Measurements from ENCODE around the gene LTF.
A peak's percentile ranks its signal among the peaks of the same experiment; 100 is the strongest.

LTF gene

DNA sequence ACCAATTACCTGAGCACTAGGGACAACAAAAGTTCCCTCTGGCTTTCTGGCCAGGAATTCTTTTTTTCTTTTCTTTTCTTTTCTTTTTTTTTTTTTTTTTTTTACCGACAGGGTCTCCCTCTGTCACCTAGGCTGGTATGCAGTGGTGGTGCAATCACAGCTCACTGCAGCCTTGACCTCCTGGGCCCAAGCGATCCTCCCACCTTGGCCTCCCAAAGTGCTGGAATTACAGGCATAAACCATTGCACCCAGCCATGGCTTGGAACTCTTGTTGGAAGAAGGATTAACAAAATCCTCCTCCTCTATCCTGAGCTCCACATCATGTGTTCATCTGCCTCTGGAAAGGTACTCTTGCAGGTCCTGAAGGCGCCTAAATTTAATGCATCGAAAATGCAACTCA is 2.9 kb upstream of the LTF start:
- no peak for DNase-seq

DNA sequence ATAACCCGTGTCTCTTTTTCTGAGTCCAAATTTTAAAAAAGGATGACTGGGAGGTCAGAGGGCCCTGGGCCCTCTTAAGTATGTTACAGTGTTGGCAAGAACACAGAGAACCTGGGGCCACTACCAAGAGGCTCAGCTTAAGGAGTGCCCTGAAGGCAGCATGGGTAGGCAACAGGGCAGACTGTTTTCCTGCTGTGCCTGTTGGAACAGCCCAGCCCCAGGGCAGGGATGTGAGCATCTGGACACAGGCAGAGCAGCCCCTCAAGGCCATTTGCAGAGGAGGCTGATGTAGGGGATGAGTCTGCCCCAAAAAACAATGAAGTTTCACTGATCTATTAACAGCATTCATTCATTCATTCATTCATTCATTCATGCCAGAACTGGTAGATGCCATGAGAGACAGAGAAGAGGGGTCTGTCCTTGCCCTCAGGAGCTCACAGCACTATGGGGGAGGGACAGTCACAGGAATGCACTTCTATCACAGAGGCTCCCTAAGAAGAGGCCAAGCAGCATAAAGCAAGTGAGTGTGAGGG is 2.2 kb upstream of the LTF start:
- DNase-seq, result no peak

DNA sequence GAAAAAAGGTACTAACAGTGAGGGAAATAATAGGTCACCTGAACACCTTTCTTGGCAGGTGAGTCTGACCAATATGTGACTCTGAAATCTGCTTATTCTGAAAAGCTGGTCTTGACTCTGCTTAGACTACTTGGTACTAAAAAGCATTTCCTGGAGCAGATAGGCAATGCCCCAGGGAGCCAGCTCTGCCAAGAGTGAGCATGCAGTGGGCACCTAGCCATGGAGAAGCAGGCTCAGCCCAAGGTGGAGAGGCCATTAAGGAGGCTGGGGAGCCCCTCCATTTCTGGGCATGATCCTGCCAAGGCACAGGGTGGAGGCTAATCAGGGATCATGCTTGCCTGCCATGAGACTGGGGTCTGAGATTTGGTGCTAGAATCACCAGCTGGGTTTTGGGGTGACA is 1.6 kb upstream of the LTF start:
- DNase-seq, result no peak

DNA sequence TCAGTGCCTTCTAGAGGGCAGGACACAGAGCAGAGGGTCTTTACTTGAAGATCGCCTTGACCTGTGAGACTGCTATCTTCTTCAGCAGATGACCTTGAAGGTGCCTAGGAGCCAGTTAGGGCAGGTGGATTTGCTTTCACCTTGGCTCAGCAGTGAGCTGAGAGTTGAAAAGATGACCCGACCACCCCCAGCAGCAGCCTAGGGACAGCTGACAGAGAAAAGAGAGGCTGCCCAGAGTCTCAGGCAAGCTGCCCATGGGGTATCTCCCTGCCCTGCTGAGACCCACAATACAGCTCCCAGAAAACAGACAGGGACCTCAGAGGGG is 453 bp upstream of the LTF start:
- no peak for DNase-seq

DNA sequence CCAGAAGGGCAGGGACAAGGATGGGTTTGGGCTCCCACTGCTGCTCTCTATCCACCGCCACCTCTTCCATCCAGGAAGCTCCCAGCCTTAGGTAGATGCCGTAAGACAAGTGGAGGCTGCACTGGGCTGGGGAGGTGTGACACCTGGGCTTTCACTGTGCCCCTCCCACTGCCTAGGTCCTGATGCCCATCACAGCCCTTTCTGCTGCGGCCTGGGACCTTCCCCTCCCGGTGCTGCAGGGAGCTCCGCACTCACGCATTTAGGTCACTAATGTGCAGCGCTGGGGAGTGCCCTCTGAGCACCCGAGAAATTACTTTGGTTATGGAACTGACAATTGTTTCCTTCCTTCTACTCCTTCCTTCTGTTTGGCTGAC is 850 bp downstream of the LTF start:
- DNase-seq, result no peak

DNA sequence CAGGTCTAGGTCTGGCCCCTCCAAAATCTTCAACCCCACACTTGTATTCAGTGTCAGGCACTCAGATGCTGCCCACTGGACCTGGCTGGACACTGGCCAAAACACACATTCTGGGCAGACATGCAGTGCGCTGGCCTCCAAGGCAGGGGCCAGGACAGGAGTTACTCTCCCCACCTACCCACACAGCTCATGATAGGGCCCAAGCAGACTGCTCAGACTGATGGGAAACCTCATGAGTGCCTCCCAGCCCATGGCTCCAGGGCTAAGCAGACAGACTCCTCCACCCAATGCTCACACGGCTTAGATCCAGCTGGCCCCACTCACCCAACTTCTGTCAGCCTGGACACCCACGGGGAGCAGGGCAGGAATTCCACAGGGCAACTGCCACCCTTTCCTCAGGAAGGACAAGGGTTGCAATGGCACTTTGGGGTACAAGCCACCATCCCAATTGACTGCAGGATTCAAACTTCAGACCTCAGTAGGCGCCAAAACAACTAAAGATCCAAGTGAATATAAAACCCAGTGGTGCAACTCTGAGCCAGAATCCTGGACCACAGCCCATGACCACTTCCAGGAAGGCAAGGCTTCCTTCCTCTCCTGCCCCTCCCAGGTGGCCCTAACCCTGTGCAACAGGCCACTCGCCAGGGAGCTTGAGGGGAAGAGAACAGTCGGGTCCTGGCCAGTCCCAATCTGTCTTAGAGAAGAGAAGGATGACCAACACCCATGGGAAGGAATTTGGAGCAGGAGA is 1.4 kb downstream of the LTF start:
- DNase-seq, result no peak

DNA sequence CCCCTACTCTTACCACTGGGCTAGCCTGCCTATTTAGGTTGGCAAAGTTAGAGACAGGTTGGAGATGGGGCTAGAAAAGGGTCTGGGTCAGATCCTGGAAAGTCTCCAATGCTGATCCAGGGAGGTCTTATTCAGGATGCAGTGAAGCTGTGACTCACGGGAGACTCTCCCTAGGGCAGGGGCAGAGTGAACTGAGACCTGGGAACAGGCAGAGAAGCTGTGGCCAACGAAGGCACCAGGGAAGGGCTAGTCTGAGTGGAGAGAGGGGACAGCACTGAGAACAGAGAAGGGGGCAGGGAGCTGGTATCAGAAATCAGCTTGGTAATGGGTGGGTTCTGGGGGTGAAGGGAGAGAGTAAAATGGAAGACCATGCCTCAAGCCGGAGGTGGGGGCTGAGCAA is 2.2 kb downstream of the LTF start:
- no peak for DNase-seq

DNA sequence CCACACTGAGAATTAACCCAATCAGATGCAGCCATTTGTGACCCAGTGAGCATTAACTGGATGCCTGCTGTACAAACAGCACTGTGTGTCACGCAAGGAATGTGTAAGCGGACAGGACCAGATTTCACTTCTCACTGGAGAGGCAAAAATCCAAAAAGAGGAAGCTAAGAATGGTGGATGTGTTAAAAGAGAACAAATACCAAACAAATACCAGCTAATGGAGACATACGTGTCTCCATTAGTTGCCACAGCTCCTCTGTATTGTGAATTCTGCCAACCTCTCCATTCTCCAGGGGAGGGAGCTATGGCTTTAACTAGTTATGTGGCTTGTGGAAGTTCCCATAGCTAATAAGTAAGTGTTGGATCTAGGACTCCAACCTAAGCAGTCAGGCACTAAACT is 2.6 kb downstream of the LTF start:
- DNase-seq, result no peak

DNA sequence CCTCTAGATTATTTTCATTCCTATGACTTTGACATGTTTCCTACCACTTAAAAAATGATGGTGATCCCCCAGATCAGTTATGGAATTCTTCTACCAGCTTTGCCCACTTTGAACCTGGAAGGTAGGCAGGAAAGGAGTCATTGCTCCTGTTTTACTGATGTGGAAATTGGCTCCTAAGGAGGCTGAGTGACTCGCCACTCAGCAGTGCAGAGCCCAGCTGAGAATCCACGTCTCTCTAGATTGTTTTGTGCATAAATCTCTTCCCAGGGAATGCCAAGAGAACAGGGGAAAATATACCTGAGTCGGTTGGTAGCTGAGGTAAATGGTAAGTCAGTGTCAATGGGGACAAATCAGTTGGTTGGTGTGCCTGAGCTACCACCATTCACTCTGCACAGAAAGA is 4.7 kb downstream of the LTF start:
- no peak for DNase-seq

DNA sequence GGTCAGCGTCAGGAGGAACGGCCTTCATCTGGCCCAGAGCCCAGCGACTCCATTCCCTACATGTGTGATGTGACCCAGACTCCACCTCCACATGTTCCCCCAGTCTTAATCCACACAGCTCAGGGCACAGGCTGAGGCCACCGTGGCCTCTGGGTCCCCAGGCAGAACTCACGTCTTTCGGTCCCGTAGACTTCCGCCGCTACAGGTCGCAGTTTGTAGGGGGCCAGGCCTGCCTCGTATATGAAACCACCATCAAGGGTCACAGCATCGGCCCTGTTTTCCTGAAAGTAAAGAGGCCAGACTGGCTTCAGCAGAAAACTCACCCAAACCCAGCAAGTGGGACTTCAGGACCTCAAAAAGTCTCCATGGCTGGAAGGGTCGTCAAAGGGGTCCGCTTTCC is 8.6 kb downstream of the LTF start:
- no peak for DNase-seq

DNA sequence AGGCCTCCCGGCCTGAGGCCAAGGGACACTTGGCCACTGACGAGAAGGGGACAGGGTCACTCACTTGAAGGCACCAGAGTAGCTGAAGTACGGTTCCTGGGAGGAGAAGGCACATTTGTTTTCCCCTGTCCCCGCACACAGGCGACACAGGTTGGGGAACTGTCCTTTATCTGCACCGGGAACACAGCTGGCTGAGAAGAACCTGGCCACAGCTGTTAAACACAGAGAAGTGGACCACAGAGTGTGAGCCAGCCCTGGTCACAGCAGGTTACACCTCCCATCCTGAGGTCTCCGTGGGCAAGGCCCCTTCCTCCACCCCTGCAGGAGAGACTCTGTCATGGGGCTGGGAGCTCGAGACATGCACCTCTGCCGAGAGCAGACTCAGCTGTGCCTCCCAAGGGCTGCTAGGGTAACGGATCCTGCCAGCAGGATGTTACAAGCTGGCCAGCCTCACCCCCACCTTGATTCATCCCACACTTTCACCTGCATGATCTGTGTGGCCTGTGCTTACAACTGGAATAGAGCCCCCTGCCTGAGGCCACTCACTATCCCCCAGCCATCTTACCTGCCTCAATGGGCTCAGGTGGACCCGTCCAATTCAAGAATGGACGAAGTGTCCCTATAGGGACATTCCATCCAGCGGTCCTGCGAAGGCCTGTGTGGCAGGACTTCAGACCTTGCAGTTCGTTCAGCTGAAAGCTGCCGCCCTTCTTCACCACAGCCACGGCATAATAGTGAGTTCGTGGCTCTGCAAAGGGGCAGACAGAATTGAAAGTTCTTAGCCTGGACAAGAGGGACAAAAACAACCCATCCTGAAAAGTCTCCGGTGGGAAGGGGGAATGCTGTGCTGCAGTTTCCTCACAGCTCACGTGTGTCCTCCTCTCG is 9.2 kb downstream of the LTF start:
- DNase-seq, result no peak

DNA sequence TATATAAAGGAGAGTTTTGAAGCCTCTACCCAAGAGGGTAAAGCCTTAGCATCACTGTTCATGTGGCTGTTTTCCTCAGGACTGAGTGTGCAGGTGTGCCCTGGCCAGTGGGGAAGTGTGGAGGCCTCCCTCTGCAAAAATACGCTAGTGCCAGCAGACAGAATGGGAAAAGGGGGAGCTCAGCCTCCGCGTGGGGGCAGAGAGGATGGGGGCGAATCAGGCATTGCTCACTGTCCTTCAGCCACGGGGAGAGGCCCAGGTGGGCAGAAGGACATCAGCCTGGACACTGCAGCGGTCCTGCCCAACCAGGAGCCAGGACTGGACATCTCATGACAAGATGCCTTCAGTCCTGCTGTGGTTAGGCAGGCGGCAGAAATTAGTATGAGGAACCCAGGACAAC is 10.1 kb downstream of the LTF start:
- DNase-seq, result no peak

DNA sequence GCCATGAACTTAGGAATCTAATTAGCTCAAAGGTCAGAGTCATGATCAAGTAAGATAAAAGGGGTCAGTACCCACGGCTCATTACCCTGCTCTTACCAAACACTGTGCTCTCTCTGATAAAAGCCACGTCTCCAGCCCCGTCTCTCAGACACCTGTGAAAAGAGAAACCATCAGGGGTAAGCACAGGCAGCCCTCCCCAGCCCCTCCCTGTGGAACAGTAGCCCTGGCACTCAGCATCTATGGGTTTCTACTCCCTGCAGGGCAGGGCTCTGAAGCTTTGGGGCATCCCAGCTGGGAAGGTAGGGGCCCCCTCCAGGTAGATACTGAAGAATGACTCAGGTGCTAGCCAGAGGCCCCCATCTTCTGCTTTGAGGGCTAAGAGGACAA is 10.5 kb downstream of the LTF start:
- no peak for DNase-seq

DNA sequence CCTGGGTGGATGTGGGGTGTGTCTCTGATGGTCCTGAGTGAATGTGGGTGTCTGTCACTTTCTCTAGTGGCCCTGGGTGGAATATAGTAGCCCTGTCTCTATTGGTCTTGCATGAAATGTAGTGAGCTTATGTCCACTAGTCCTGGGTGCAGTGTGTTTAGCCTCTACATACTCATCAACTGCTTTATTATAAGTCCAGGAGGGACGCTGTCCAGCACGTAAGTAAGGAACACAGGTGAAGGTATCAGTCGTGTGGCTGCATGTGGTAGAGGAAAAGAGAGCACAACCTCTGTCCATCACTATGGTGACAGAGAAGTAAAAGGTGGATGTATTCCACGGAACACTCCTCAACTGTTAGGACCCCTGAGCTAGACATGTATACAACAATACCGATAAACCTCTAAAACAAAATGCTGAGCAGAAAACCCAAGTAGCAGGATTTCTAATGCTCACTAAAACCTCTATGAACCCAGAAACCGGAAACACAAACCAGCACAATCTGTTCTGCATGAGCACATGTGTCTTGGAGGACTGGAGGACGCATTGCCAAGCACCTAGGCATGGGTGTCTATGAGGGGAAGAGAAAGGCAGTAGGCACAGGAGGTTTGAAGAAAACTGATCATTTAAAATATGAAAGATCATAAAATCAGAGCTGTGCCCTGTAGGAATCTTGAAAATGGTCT is 11.0 kb downstream of the LTF start:
- DNase-seq, result no peak

DNA sequence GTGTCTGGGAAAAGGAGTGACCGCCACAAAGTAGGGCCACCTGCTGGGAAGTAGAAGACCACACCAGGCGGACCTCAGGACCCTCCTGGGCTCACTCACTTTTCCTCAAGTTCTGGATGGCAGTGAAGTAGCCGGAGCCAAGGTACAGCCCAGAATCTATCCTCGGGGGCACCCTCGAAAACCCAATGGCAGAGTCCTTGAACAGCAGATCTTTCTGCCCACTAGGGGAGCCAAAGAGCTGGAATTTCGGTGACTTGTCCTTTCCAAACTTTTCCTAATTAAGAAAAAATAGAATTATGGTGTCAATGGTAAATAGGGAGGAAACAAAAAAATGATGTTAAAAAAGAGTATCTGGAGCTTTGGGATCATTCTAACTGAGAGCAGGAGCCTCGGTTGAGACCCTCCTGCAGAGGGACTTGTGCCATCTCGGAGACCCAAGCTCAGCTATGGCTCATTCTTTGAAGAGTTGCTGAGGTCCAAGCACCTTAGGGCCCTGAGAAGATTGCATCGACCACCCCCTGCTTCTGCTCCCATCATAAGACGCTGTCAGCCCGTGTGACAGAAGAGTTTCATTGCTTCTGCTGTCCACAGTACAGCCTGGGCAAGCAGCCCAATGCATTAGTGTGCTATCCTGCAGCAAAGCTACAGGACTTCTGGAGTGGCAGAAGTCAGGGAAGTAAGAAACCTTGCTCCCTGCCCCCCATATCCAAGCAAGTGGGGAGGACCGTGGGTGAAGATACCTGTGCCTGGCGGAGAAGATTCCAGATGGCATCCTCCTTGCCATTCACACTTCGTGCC is 14.8 kb downstream of the LTF start:
- DNase-seq, result no peak

DNA sequence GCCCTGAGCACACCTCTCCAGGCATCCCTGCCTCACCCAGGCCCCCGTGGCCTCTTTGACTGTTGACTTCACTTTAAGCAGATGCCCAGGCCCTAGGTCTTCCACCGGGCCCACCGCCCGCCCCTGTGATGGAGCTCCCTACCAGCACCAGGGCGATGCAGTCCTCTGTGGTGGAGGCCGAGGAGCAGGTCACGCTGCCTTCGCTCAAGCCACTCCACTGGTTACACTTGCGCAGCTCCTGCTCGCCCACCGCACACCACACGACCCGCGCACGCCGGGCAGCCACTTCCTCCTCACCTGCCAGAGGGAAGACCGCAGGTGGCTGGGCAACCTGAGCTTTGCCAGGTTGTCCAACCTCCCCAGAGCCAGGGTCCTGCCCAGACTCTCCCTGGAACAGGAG is 16.0 kb downstream of the LTF start:
- no peak for DNase-seq

DNA sequence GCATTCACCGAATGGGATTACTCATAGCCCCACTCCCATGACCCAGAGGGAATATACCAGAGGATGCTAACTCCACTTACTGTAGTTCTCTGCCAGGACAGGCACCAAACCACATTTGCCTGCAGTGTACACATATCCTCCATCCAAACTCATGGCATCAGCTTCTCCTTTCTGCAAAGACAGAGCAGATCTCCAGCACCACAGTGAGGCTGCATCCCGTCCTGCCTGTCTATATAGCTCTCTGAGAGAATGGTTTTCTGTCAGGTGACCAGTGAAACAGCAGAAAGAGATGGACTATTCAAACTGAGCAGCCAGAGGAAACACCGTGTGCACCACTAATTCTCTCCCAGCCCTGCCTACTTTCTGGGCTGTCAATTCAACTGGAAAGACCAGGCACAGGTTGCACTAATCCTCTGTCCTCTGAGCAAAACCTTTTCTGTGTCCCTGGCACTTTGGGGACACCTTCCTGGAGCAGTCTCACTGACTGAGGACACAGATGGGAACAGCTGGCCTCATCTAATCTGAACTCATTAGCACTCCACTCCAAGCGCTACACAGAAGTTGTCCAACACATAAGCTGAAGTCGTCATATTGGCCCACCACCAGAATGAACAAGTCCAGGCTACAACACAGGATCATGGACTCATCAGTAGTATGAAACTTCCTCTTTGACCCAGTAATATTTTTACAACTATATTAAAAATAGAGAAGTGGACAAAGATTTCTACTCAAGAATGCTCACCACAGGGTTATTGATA is 17.3 kb downstream of the LTF start:
- no peak for DNase-seq

DNA sequence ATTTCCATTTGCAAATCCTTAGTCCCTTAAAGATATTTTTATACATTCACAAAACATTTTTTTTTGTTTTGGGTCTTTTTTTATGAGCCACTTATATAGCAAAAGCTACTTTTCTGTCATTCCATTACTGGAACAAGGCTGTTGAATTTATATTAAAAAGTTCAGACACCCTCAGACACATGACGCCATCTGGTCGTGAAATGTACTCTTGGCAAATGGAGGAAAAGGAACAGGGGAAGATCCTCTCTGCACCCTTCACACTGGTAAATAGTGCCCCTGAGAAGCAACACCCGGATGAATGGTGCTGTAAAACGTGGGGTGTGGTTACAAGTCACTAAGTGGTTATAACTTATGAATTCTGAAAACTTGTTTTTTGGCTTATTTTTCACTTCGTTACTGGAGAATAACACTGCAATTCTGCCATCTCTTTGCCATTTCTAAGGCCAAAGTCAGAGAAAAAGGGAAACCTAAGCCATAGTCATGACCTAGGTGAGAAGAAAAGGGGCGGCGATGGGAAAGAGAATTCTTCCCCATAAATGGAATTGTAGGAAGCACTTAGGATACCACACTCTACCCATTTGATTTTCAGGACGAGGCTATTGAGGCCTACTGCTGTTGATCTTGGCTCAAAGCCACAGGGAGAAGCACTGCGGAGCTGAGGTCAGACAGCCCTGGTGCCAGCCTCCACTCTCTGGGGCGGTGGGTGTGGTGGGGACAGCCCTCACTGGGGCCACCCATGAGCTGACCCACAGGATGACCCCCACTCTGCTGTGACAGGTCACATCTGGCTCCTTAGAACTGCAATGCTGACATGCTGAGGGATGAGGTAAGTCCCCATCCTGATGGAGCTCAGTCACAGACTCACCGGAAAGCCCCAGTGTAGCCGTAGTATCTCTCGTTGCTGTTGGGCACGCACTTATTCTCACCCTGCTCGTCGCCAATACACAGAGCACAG is 21.9 kb downstream of the LTF start:
- DNase-seq, result peak; percentile 48

DNA sequence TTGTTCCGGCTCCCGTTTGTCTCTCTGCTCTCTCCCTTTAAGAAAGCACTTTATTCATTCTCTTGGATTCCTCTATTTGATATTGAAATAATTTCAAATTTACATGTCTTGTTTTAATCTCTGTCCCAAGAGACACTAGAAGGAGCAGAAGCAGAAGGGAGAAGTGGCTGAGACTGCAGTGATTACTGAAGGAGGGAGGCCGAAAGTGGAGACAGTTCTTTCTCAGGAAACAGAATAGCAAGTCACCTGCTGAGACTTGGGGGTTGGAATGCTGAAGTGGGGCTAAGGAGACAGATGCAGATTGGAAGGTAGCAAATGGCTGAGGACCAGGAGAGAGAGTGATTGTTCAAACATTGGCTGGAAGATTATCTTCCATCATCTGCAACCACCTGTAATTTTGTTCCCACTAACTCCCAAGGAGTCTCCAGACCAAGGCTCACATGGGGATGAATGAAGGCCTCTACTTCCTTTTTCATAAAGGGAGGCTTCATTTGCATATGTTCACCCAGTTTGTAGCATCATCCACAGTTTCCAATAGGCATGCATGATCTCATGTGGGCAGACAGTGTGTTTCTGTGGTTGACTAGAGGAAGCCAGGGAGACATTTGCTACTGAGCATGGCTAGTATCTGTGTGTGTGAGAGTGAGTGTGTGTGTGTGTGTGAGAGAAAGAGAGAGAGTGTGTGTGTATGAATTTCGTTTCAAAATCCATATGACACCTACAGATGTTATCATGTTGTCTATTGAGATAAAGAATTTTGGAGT is 24.0 kb downstream of the LTF start:
- DNase-seq, result peak; percentile 41

DNA sequence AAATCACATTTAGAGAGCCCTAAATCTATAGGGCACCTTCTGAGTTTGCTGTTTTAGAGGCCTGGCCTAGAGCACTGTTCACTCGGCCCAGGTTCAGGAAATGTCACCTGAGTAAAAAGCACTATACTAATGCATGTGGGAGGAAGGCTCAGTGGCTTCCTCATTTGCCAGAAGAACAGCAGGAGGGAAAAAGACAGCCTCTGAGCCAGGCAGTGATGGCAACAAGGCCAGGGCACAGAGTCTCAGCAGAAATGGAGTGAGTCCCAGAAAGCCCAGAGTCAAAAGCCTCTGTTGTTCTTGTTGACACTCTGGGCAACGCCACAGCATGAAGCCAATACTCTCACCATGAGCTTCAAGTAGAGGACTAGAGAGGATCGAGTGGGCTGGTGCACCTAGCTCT is 25.9 kb downstream of the LTF start:
- DNase-seq, result no peak

All from stimulated activated CD4-positive, alpha-beta T cell treated with anti-CD3 and anti-CD28 coated beads, Interleukin-4, amount 100 ng/mL, for 24 hours (primary cell).